HepG2 (cell line): ENCODE data around the gene BRAT1. TPM values are rescaled to one million over a fixed set of nuclear protein-coding genes. Genes with fewer than 3 reads are reported as not detected.

ENCODE experiments used
- ATAC-seq: fragments of 200-7000 bp; cut with Tn5 transposase; 3 replicates; pipeline ENCODE4 v1.9.1; 2020; ENCODE audit warnings: mild to moderate bottlenecking, moderate library complexity
- BruUV-seq: library from RNA; stranded (reverse); fragments of 400-500 nt; replicated peaks from 2 replicates; lab custom pipeline; 2021; lab: Mats Ljungman, UMichigan
- CTCF ChIA-PET: fragments of 300-600 bp; formaldehyde crosslinking; extraction: SDS; loops from one replicate; lab custom pipeline; 2021; ENCODE audit warnings: low total read pairs, inconsistent platforms, low intra/inter-chr PET ratio; lab: Yijun Ruan, JAX
- POLR2A ChIA-PET: fragments of 350-600 bp; sonication (Branson Sonifier 250); formaldehyde crosslinking; loops from one replicate; lab custom pipeline; 2020; ENCODE audit warnings: antibody characterized with exemption, inconsistent platforms; lab: Yijun Ruan, JAX
- DNase-seq: peaks from one replicate; pipeline ENCODE4 v3.0.0-alpha.2; 2015; ENCODE audit warnings: low spot score
- FAIRE-seq: peaks from 3 replicates; lab custom pipeline; 2011; peaks lifted over from hg19 to GRCh38; lab: Jason Lieb, UNC
- H2AFZ ChIP-seq: one replicate; pipeline ENCODE4 v1.6.1; 2011; ENCODE audit warnings: low read length, inconsistent platforms
- H3K27ac ChIP-seq: fragments of 300-600 bp; 3 replicates; pipeline ENCODE4 v1.8.0; 2011; ENCODE audit warnings: mixed run types, mild to moderate bottlenecking, mixed read lengths, low read length, inconsistent platforms; ENCODE audit not compliant: insufficient read depth; ENCODE audit errors: extremely low read length
- H3K27me3 ChIP-seq, 2 experiments: fragments of 200-600 bp in 1 of 2; 2 replicates in 1 of 2; 3 replicates in 1 of 2; pipeline versions ENCODE4 v1.6.0 to v1.8.0; 2011; ENCODE audit warnings: low read length in 2 of 2, mild to moderate bottlenecking in 2 of 2, moderate library complexity in 2 of 2, inconsistent platforms in 1 of 2; ENCODE audit not compliant: insufficient read depth in 2 of 2, control insufficient read depth in 1 of 2
- H3K36me3 ChIP-seq, 2 experiments: fragments of 200-600 bp in 1 of 2; replicated peaks in 1 of 2; 2 replicates in 1 of 2; 3 replicates in 1 of 2; pipeline versions ENCODE4 v1.5.1 to v1.8.0; 2011; ENCODE audit warnings: low read length in 2 of 2, inconsistent platforms in 1 of 2; ENCODE audit not compliant: insufficient read depth in 2 of 2, control insufficient read depth in 1 of 2
- H3K4me1 ChIP-seq: 2 replicates; pipeline ENCODE4 v1.5.1; 2012; ENCODE audit warnings: low read length, inconsistent platforms; ENCODE audit not compliant: insufficient read depth
- H3K4me2 ChIP-seq: 2 replicates; pipeline ENCODE4 v1.6.0; 2011; ENCODE audit warnings: low read depth, low read length, inconsistent platforms
- H3K4me3 ChIP-seq, 3 experiments: fragments of 200-600 bp in 1 of 3; sonication (generic), shearing (Covaris generic) in 1 of 3; replicated peaks in 1 of 3; 2 replicates each; pipeline ENCODE4 v1.5.1; 2011 to 2016; ENCODE audit warnings: low read length in 3 of 3, inconsistent platforms in 2 of 3, low read depth in 2 of 3, mild to moderate bottlenecking in 2 of 3, control low read depth in 1 of 3, mixed read lengths in 1 of 3; ENCODE audit not compliant: insufficient read depth in 1 of 3
- H3K79me2 ChIP-seq: one replicate; pipeline ENCODE4 v1.6.1; 2011; ENCODE audit warnings: low read length, inconsistent platforms; ENCODE audit not compliant: insufficient read depth
- H3K9ac ChIP-seq: 2 replicates; pipeline ENCODE4 v1.6.0; 2011; ENCODE audit warnings: mild to moderate bottlenecking, low read depth, low read length, inconsistent platforms; ENCODE audit not compliant: insufficient read depth
- H3K9me3 ChIP-seq: 2 replicates; pipeline ENCODE4 v1.5.1; 2012; ENCODE audit warnings: mild to moderate bottlenecking, low read length
- H4K20me1 ChIP-seq: 2 replicates; pipeline ENCODE4 v1.6.0; 2011; ENCODE audit warnings: inconsistent platforms, mild to moderate bottlenecking, low read length, moderate library complexity; ENCODE audit not compliant: insufficient read depth
- ELF1 ChIP-seq: sonication (generic); formaldehyde crosslinking; IDR thresholded peaks from 2 replicates; pipeline ENCODE4 v1.4.0; 2020; ENCODE audit warnings: missing genetic modification reagents
- ERF ChIP-seq: IDR thresholded peaks from 2 replicates; pipeline ENCODE4 v1.6.1; 2018; ENCODE audit warnings: missing biosample characterization, missing genetic modification reagents
- FOSL1 ChIP-seq: sonication (generic); formaldehyde crosslinking; IDR thresholded peaks from 2 replicates; pipeline ENCODE4 v1.9.0; 2021; ENCODE audit warnings: missing genetic modification reagents, borderline replicate concordance
- HDAC1 ChIP-seq: sonication (generic); formaldehyde crosslinking; IDR thresholded peaks from 2 replicates; pipeline ENCODE4 v1.5.1; 2020; ENCODE audit warnings: mild to moderate bottlenecking, missing genetic modification reagents
- MEF2D ChIP-seq: sonication (generic); formaldehyde crosslinking; IDR thresholded peaks from 2 replicates; pipeline ENCODE4 v1.5.1; 2020; ENCODE audit warnings: mild to moderate bottlenecking, missing genetic modification reagents
- MTF1 ChIP-seq: sonication (generic); formaldehyde crosslinking; IDR thresholded peaks from 2 replicates; pipeline ENCODE4 v1.5.0; 2020; ENCODE audit warnings: missing genetic modification reagents
- NFYB ChIP-seq: sonication (generic); formaldehyde crosslinking; IDR thresholded peaks from 2 replicates; pipeline ENCODE4 v1.4.0; 2020; ENCODE audit warnings: missing genetic modification reagents
- PHF21A ChIP-seq: sonication (generic); formaldehyde crosslinking; IDR thresholded peaks from 2 replicates; pipeline ENCODE4 v1.5.0; 2020; ENCODE audit warnings: mild to moderate bottlenecking, missing genetic modification reagents
- SAP130 ChIP-seq: IDR thresholded peaks from 2 replicates; pipeline ENCODE4 v1.6.1; 2016; ENCODE audit warnings: low read depth
- SMC3 ChIP-seq: IDR thresholded peaks from 2 replicates; pipeline ENCODE4 v1.6.1; 2011; ENCODE audit warnings: low read length, improper control_type of control experiment
- SNRNP70 ChIP-seq: fragments of 200-400 bp; formaldehyde crosslinking; IDR thresholded peaks from 2 replicates; pipeline ENCODE4 v1.6.1; 2017; ENCODE audit warnings: mild to moderate bottlenecking, low read depth, low read length, moderate library complexity
- SOX5 ChIP-seq: IDR thresholded peaks from 2 replicates; pipeline ENCODE4 v1.6.1; 2016; ENCODE audit warnings: borderline replicate concordance
- SP4 ChIP-seq: sonication (generic); formaldehyde crosslinking; IDR thresholded peaks from 2 replicates; pipeline ENCODE4 v1.8.1; 2023; ENCODE audit warnings: mild to moderate bottlenecking, missing genetic modification reagents
- SRF ChIP-seq: IDR thresholded peaks from 2 replicates; pipeline ENCODE4 v1.6.1; 2011; ENCODE audit warnings: mild to moderate bottlenecking, low read depth, low read length, moderate library complexity
- TBP ChIP-seq: sonication (generic); formaldehyde crosslinking; IDR thresholded peaks from 2 replicates; pipeline ENCODE4 v1.5.0; 2020; ENCODE audit warnings: missing genetic modification reagents
- THAP11 ChIP-seq: IDR thresholded peaks from 2 replicates; pipeline ENCODE4 v1.6.1; 2016; ENCODE audit warnings: missing biosample characterization, missing genetic modification reagents
- UBTF ChIP-seq: sonication (generic); formaldehyde crosslinking; IDR thresholded peaks from 2 replicates; pipeline ENCODE4 v1.4.0; 2020; ENCODE audit warnings: mild to moderate bottlenecking, missing genetic modification reagents
- ZNF326 ChIP-seq: sonication (generic); formaldehyde crosslinking; IDR thresholded peaks from 2 replicates; pipeline ENCODE4 v1.4.0; 2020; ENCODE audit warnings: missing genetic modification reagents, borderline replicate concordance
- ZNF567 ChIP-seq: sonication (generic); formaldehyde crosslinking; IDR thresholded peaks from 2 replicates; pipeline ENCODE4 v1.8.1; 2023; ENCODE audit warnings: mild to moderate bottlenecking, missing genetic modification reagents, borderline replicate concordance
- ZNF598 ChIP-seq: sonication (generic); formaldehyde crosslinking; IDR thresholded peaks from 2 replicates; pipeline ENCODE4 v1.5.1; 2020; ENCODE audit warnings: mild to moderate bottlenecking, missing genetic modification reagents, borderline replicate concordance
- ZNF749 ChIP-seq: sonication (generic); formaldehyde crosslinking; IDR thresholded peaks from 2 replicates; pipeline ENCODE4 v1.8.0; 2022; ENCODE audit warnings: mild to moderate bottlenecking, missing genetic modification reagents, moderate library complexity, borderline replicate concordance
- ZNF841 ChIP-seq: sonication (generic); formaldehyde crosslinking; IDR thresholded peaks from 2 replicates; pipeline ENCODE4 v1.8.1; 2023; ENCODE audit warnings: missing genetic modification reagents, borderline replicate concordance
- WGBS: methylation state at CpG from one replicate; pipeline ENCODE4 v1.1.6; 2017; ENCODE audit warnings: low lambda C conversion rate; 5-methylcytosine and 5-hydroxymethylcytosine counted together
- in situ Hi-C: cut with HindIII; loops from 2 replicates; pipeline ENCODE4 v1.10.0; 2017; ENCODE audit warnings: low pct_unique_long_range_greater_than_20kb; ENCODE audit not compliant: extremely low pct_ligation_motif_present
- intact Hi-C: fragments of 100-400 bp; cut with micrococcal nuclease; formaldehyde crosslinking; loops from one replicate; pipeline ENCODE4 v1.10.0; 2022; ENCODE audit not compliant: unreplicated experiment
- polyA plus RNA-seq, 8 experiments: library from polyadenylated mRNA; depleted of rRNA in 3 of 8; stranded (reverse) in 7 of 8; unstranded in 1 of 8; fragments of >200 nt; fragmentation: Illumina TruSeq in 4 of 8; extraction: Trizol in 4 of 8; gene quantifications; 2 replicates each; pipeline versions ENCODE4 v1.2.1 to v1.2.3, GENCODE V29; 2011 to 2016; ENCODE audit warnings: low read depth in 4 of 8, missing spikeins in 1 of 8, mixed read lengths in 1 of 8; ENCODE audit not compliant: insufficient read depth in 1 of 8
- total RNA-seq, 5 experiments: library from RNA; depleted of rRNA; stranded (reverse); fragments of >200 nt; fragmentation: Illumina TruSeq; extraction: Trizol; gene quantifications; 2 replicates each; pipeline ENCODE4 v1.2.3, GENCODE V29; 2016; ENCODE audit warnings: low read depth in 1 of 5
- TF ChIP-seq, protein P1 (sequence below): sonication (generic); formaldehyde crosslinking; IDR thresholded peaks from 2 replicates; pipeline ENCODE4 v1.8.0; 2022; ENCODE audit warnings: missing genetic modification reagents, mild to moderate bottlenecking, moderate library complexity, borderline replicate concordance

BRAT1 gene
- total and polyA plus RNA-seq, 2 of the 13 experiments (the other 11 are each of a cell fraction or from before 2014, with no cell fraction given), result 10.2 to 20.3 TPM

DNA sequence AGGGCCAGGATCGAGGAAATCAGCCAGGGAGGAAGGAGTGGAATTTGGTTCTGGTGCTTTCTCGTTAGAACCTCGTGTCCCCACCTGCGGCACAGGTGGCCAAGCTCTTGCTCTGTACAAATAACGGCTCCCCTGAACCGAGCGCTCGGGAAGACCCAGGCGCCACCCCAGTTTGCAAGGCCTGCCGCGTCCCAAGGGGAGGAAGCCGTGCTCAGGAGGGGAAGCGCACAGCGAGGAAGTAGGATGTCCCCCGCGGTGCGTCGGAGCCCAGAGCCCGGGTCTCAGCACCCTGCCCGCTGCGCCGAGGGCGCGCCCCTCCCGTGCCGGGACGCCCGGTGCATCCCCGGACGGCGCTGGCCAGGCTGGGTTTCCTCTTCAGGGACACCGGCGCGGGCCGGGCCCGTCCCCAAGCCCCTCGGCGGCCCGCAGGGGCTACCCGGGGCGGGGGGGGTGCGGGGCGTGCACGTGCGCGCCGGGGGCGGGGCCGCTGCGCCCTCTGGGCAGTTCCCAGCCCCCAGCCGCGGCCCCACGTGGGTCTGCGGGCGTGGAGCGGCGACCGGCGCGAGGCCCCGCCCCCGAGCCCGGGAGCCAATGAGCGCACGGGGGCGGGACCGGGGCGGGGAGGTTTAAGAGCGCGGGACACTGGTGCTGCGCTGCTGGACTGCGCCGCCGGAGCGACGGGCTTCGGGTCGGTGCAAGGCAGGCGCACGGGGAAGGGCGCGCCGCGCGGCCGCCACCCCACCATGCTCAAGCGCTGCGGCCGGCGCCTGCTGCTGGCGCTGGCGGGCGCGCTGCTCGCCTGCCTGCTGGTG lies 36.0 kb downstream of the BRAT1 start, which contains the start of gene LFNG:
LFNG (plus strand) TSS at position 656 of the 812 bp plus-strand sequence; CDS start at position 744, 88 bp downstream.
- Histone ChIP-seq H2AFZ (no peak within 1 kb of the TSS), H3K36me3 (no peaks in the 10 kb centered on the region), H3K79me2 (no peaks in the 10 kb centered on the region), H3K27ac (no peak within 1 kb of the TSS), H3K4me1 (peaks cover 71% of the 10 kb centered on the region), H4K20me1 (no peaks in the 10 kb centered on the region), H3K4me3 (peak within 1 kb of the TSS in 2 of 3 experiments; percentile 54 to 66; a peak in 3 of 6 replicates), H3K4me2 (peak within 1 kb of the TSS; percentile 66), H3K27me3 (peaks cover 4 to 71% of the 10 kb centered on the region in 2 experiments), H3K9me3 (no peaks in the 10 kb centered on the region), H3K9ac (no peak within 1 kb of the TSS)
- FAIRE-seq (no peak), DNase-seq (peak; percentile 72), ATAC-seq (peak; percentile 70)
- CTCF ChIA-PET, result no interaction called here
- WGBS, result 0% methylated on average over 2 of the region's 95 CpGs
- in situ Hi-C loops, result no loop called here
- POLR2A ChIA-PET, result no interaction called here
- no TSS peak for BruUV-seq
- intact Hi-C loops, result no loop called here
- no peak for TF ChIP-seq FOSL1 (CRISPR knock-in tag)
- no peak for TF ChIP-seq SNRNP70
- TF ChIP-seq ERF (CRISPR knock-in tag), result peak; percentile 28; the same call in 1 of the 2 replicates
- peak; percentile 79 for TF ChIP-seq SAP130
- no peak for TF ChIP-seq ZNF598
- TF ChIP-seq THAP11 (CRISPR knock-in tag), result 0 out of 2 replicates have a peak, but pooled peaks have one; percentile 21
- no peak for TF ChIP-seq MTF1
- TF ChIP-seq SRF, result no peak
- TF ChIP-seq, protein P1, sequence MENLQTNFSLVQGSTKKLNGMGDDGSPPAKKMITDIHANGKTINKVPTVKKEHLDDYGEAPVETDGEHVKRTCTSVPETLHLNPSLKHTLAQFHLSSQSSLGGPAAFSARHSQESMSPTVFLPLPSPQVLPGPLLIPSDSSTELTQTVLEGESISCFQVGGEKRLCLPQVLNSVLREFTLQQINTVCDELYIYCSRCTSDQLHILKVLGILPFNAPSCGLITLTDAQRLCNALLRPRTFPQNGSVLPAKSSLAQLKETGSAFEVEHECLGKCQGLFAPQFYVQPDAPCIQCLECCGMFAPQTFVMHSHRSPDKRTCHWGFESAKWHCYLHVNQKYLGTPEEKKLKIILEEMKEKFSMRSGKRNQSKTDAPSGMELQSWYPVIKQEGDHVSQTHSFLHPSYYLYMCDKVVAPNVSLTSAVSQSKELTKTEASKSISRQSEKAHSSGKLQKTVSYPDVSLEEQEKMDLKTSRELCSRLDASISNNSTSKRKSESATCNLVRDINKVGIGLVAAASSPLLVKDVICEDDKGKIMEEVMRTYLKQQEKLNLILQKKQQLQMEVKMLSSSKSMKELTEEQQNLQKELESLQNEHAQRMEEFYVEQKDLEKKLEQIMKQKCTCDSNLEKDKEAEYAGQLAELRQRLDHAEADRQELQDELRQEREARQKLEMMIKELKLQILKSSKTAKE (CRISPR knock-in tag), result no peak
- no peak for TF ChIP-seq ZNF749 (CRISPR knock-in tag)
- no peak for TF ChIP-seq MEF2D (CRISPR knock-in tag)
- no peak for TF ChIP-seq ZNF326 (CRISPR knock-in tag)
- no peak for TF ChIP-seq PHF21A (CRISPR knock-in tag)
- TF ChIP-seq SP4 (CRISPR knock-in tag), result peak; percentile 85
- TF ChIP-seq SOX5 (CRISPR knock-in tag), result no peak
- TF ChIP-seq NFYB (CRISPR knock-in tag), result peak; percentile 77
- peak; percentile 58; the same call in 1 of the 2 replicates for TF ChIP-seq UBTF (CRISPR knock-in tag)
- TF ChIP-seq ZNF841 (CRISPR knock-in tag), result no peak
- TF ChIP-seq ZNF567 (CRISPR knock-in tag), result no peak
- no peak for TF ChIP-seq SMC3
- no peak for TF ChIP-seq ELF1 (CRISPR knock-in tag)
- TF ChIP-seq TBP (CRISPR knock-in tag), result no peak
- no peak for TF ChIP-seq HDAC1 (CRISPR knock-in tag)
